CD4-positive, CD25-positive, alpha-beta regulatory T cell (primary cell): Measurements from ENCODE around the gene HCCS. TPM values are rescaled to one million over a fixed set of nuclear protein-coding genes. Genes with fewer than 3 reads are reported as not detected.
A peak's percentile ranks its signal among the peaks of the same experiment; 100 is the strongest.

ENCODE experiments used
- ATAC-seq, 2 donors: fragments of 150-1000 bp; cut with Tn5 transposase; one replicate each; pipeline ENCODE4 v1.10.0; 2021; ENCODE audit warnings: low read depth in 2 of 2, moderate number of reproducible peaks in 2 of 2, moderate library complexity in 1 of 2
- DNase-seq, 3 donors: peaks; one replicate each; pipeline versions ENCODE4 v3.0.0 to v3.0.0-alpha.2; 2012 to 2022; ENCODE audit warnings: mixed read lengths in 1 of 3
- H3K27ac ChIP-seq: one replicate; pipeline ENCODE4 v1.7.0; 2013; ENCODE audit warnings: mild to moderate bottlenecking, low read length; ENCODE audit not compliant: insufficient read depth, poor library complexity, severe bottlenecking
- H3K27me3 ChIP-seq: one replicate; pipeline ENCODE4 v1.7.0; 2013; ENCODE audit warnings: low read length; ENCODE audit not compliant: control insufficient read depth, insufficient read depth
- H3K36me3 ChIP-seq: one replicate; pipeline ENCODE4 v1.7.0; 2013; ENCODE audit warnings: mild to moderate bottlenecking, low read length, moderate library complexity; ENCODE audit not compliant: control insufficient read depth, insufficient read depth
- H3K4me1 ChIP-seq: 2 replicates; pipeline ENCODE4 v1.7.0; 2013; ENCODE audit warnings: mild to moderate bottlenecking, low read length; ENCODE audit not compliant: insufficient read depth, control insufficient read depth, poor library complexity, severe bottlenecking
- H3K4me3 ChIP-seq: one replicate; pipeline ENCODE4 v1.7.0; 2013; ENCODE audit warnings: low read depth, mild to moderate bottlenecking, low read length, moderate library complexity
- H3K9me3 ChIP-seq, 2 experiments: 1 replicate in 1 of 2; 2 replicates in 1 of 2; pipeline ENCODE4 v1.7.0; 2013; ENCODE audit warnings: low read length in 2 of 2, mild to moderate bottlenecking in 1 of 2, moderate library complexity in 1 of 2; ENCODE audit not compliant: control insufficient read depth in 2 of 2
- H3K27ac Mint-ChIP-seq, 3 donors: one replicate each; pipeline ENCODE4 v1.8.0; 2020 to 2022; ENCODE audit warnings: mild to moderate bottlenecking in 3 of 3, mixed read lengths in 3 of 3, moderate library complexity in 2 of 3
- H3K27me3 Mint-ChIP-seq: one replicate; pipeline ENCODE4 v1.8.0; 2022; ENCODE audit warnings: mild to moderate bottlenecking, mixed read lengths
- H3K36me3 Mint-ChIP-seq: one replicate; pipeline ENCODE4 v1.8.0; 2020; ENCODE audit warnings: mixed read lengths
- H3K4me1 Mint-ChIP-seq, 4 donors: one replicate each; pipeline ENCODE4 v1.8.0; 2020 to 2022; ENCODE audit warnings: mixed read lengths in 4 of 4, mild to moderate bottlenecking in 1 of 4
- H3K4me3 Mint-ChIP-seq, 4 donors: one replicate each; pipeline ENCODE4 v1.8.0; 2020 to 2022; ENCODE audit warnings: mild to moderate bottlenecking in 4 of 4, mixed read lengths in 4 of 4, moderate library complexity in 3 of 4
- H3K9me3 Mint-ChIP-seq, 7 donors: one replicate each; pipeline ENCODE4 v1.8.0; 2020 to 2022; ENCODE audit warnings: mixed read lengths in 7 of 7, mild to moderate bottlenecking in 3 of 7, moderate library complexity in 2 of 7
- polyA plus RNA-seq, 4 donors: library from polyadenylated mRNA; unstranded; fragments of 300-500 nt; fragmentation: Illumina TruSeq; gene quantifications; one replicate each; pipeline ENCODE4 v1.2.3, GENCODE V29; 2021
- total RNA-seq: library from RNA; stranded (reverse); gene quantifications from one replicate; pipeline ENCODE4 v1.2.3, GENCODE V29; 2022

The HCCS gene
- total and polyA plus RNA-seq, 5 donors from 2014 or later = 7.8 to 29.4 (median 23.0) TPM

GRCh38 chrX:11124112-11124511 lies 13.0 kb downstream of the HCCS start:
- DNase-seq (no peak), ATAC-seq (no peak)
- Histone ChIP-seq H3K27me3 (no peaks in the 10 kb centered on the region), H3K36me3 (peaks cover 37% of the 10 kb centered on the region), H3K4me3 (no peak overlapping the region), H3K9me3 (no peaks in the 10 kb centered on the region), H3K4me1 (no peaks in the 10 kb centered on the region), H3K27ac (no peak overlapping the region)
- Mint-ChIP-seq H3K36me3 (peaks cover 23% of the 10 kb centered on the region), H3K27ac (no peak overlapping the region), H3K4me1 (peaks cover 0 to 3% (median 0%) of the 10 kb centered on the region in 4 donors), H3K9me3 (no peaks in the 10 kb centered on the region), H3K4me3 (no peak overlapping the region), H3K27me3 (no peaks in the 10 kb centered on the region)

GRCh38 chrX:11125060-11125459 lies 13.9 kb downstream of the HCCS start:
- ATAC-seq (no peak), DNase-seq (no peak)
- Mint-ChIP-seq H3K36me3 (peaks cover 18% of the 10 kb centered on the region), H3K9me3 (no peaks in the 10 kb centered on the region), H3K27ac (no peak overlapping the region), H3K27me3 (no peaks in the 10 kb centered on the region), H3K4me3 (no peak overlapping the region), H3K4me1 (peaks cover 0 to 3% (median 0%) of the 10 kb centered on the region in 4 donors)
- Histone ChIP-seq H3K4me3 (no peak overlapping the region), H3K27me3 (no peaks in the 10 kb centered on the region), H3K4me1 (no peaks in the 10 kb centered on the region), H3K27ac (no peak overlapping the region), H3K36me3 (peaks cover 28% of the 10 kb centered on the region), H3K9me3 (no peaks in the 10 kb centered on the region)

GRCh38 chrX:11129534-11130105 lies 18.5 kb downstream of the HCCS start:
- no peaks in the 10 kb centered on the region for H3K4me1 Mint-ChIP-seq
- H3K36me3 ChIP-seq = no peaks in the 10 kb centered on the region
- no peak overlapping the region for H3K4me3 ChIP-seq
- H3K27ac ChIP-seq = no peak overlapping the region
- no peaks in the 10 kb centered on the region for H3K27me3 ChIP-seq
- H3K4me1 ChIP-seq = no peaks in the 10 kb centered on the region
- no peak overlapping the region for H3K4me3 Mint-ChIP-seq
- DNase-seq (no peak), ATAC-seq (no peak)
- no peaks in the 10 kb centered on the region for H3K9me3 Mint-ChIP-seq
- H3K27ac Mint-ChIP-seq = no peak overlapping the region
- H3K36me3 Mint-ChIP-seq = no peaks in the 10 kb centered on the region
- H3K9me3 ChIP-seq = no peaks in the 10 kb centered on the region
- H3K27me3 Mint-ChIP-seq = no peaks in the 10 kb centered on the region

- Mint-ChIP-seq H3K4me3 (no peak overlapping the region), H3K27me3 (no peaks in the 10 kb centered on the region), H3K27ac (no peak overlapping the region), H3K9me3 (no peaks in the 10 kb centered on the region), H3K36me3 (no peaks in the 10 kb centered on the region), H3K4me1 (no peaks in the 10 kb centered on the region)
- DNase-seq (no peak), ATAC-seq (no peak)
- Histone ChIP-seq H3K27me3 (no peaks in the 10 kb centered on the region), H3K27ac (no peak overlapping the region), H3K36me3 (no peaks in the 10 kb centered on the region), H3K4me3 (no peak overlapping the region), H3K9me3 (no peaks in the 10 kb centered on the region), H3K4me1 (no peaks in the 10 kb centered on the region)
Observed at GRCh38 chrX:11130136-11130535, 19.0 kb downstream of the HCCS start.

- Histone ChIP-seq H3K4me3 (no peak overlapping the region), H3K27ac (no peak overlapping the region), H3K4me1 (no peaks in the 10 kb centered on the region), H3K36me3 (no peaks in the 10 kb centered on the region), H3K27me3 (no peaks in the 10 kb centered on the region), H3K9me3 (no peaks in the 10 kb centered on the region)
- H3K4me3 Mint-ChIP-seq = no peak overlapping the region
- no peaks in the 10 kb centered on the region for H3K9me3 Mint-ChIP-seq
- peaks cover 1% of the 10 kb centered on the region for H3K27me3 Mint-ChIP-seq
- H3K4me1 Mint-ChIP-seq = no peaks in the 10 kb centered on the region
- DNase-seq (no peak), ATAC-seq (no peak)
- no peaks in the 10 kb centered on the region for H3K36me3 Mint-ChIP-seq
- no peak overlapping the region for H3K27ac Mint-ChIP-seq
Observed at GRCh38 chrX:11131146-11131545, 20.0 kb downstream of the HCCS start.

GRCh38 chrX:11135564-11136185 lies 24.5 kb downstream of the HCCS start:
- H3K27ac Mint-ChIP-seq = no peak overlapping the region
- H3K27ac ChIP-seq = no peak overlapping the region
- H3K36me3 Mint-ChIP-seq = no peaks in the 10 kb centered on the region
- ATAC-seq (no peak), DNase-seq (no peak)
- no peak overlapping the region for H3K4me3 ChIP-seq
- H3K9me3 Mint-ChIP-seq = peaks cover 0 to 2% (median 0%) of the 10 kb centered on the region in 7 donors
- H3K27me3 Mint-ChIP-seq = peaks cover 10% of the 10 kb centered on the region
- no peaks in the 10 kb centered on the region for H3K9me3 ChIP-seq
- H3K4me3 Mint-ChIP-seq = no peak overlapping the region
- peaks cover 0 to 2% (median 0%) of the 10 kb centered on the region in 4 donors for H3K4me1 Mint-ChIP-seq
- H3K36me3 ChIP-seq = no peaks in the 10 kb centered on the region
- H3K27me3 ChIP-seq = no peaks in the 10 kb centered on the region
- no peaks in the 10 kb centered on the region for H3K4me1 ChIP-seq

- no peak for ATAC-seq
- H3K36me3 ChIP-seq = no peaks in the 10 kb centered on the region
- H3K27ac ChIP-seq = no peak overlapping the region
- H3K4me3 ChIP-seq = no peak overlapping the region
- no peaks in the 10 kb centered on the region for H3K27me3 ChIP-seq
- Mint-ChIP-seq H3K9me3 (peaks cover 0 to 2% (median 0%) of the 10 kb centered on the region in 7 donors), H3K4me3 (no peak overlapping the region), H3K27ac (no peak overlapping the region), H3K27me3 (peaks cover 10% of the 10 kb centered on the region), H3K36me3 (no peaks in the 10 kb centered on the region), H3K4me1 (peaks cover 0 to 2% (median 0%) of the 10 kb centered on the region in 4 donors)
- H3K4me1 ChIP-seq = no peaks in the 10 kb centered on the region
- no peaks in the 10 kb centered on the region for H3K9me3 ChIP-seq
- peak in 2 of 3 donors; percentile 31 to 61 for DNase-seq
Observed at GRCh38 chrX:11137543-11138139, 26.5 kb downstream of the HCCS start.
